Lower leg skin (tissue), 4 donors: ENCODE data around the gene MOK. TPM values are rescaled to one million over a fixed set of nuclear protein-coding genes. Genes with fewer than 3 reads are reported as not detected.

ENCODE experiments used
- DNase-seq, 2 donors: peaks; one replicate each; pipeline ENCODE4 v3.0.0-alpha.2; 2019; ENCODE audit warnings: low spot score in 2 of 2
- H3K4me3 ChIP-seq: fragments of 200-600 bp; sonication (generic); 2 replicates; pipeline ENCODE4 v1.5.1; 2017; ENCODE audit warnings: mild to moderate bottlenecking, low read depth; ENCODE audit not compliant: poor library complexity, severe bottlenecking
- POLR2A ChIP-seq, 2 donors: fragments of 450-650 bp; IDR thresholded peaks; one replicate each; pipeline ENCODE4 v1.6.1; 2016 to 2017; ENCODE audit warnings: antibody characterized with exemption in 2 of 2, mild to moderate bottlenecking in 1 of 2, moderate library complexity in 1 of 2
- WGBS, 2 donors: methylation state at CpG; one replicate each; pipeline ENCODE4 v1.1.5; 2018; 5-methylcytosine and 5-hydroxymethylcytosine counted together
- intact Hi-C: fragments of 100-400 bp; cut with DNase I; formaldehyde crosslinking; loops from one replicate; pipeline ENCODE4 v1.15.0; 2023; ENCODE audit warnings: low total_unique reads
- total RNA-seq, 4 donors: library from RNA; depleted of rRNA; stranded (reverse); fragments of >200 nt; gene quantifications; one replicate each; pipeline ENCODE4 v1.1.0, GENCODE V29; 2016
- TF ChIP-seq, protein P1 (sequence below), 3 donors: fragments of 450-650 bp; IDR thresholded peaks; one replicate each; pipeline ENCODE4 v1.5.1; 2016; ENCODE audit warnings: antibody characterized with exemption in 3 of 3, mild to moderate bottlenecking in 3 of 3, moderate library complexity in 2 of 3

MOK gene
- total RNA-seq, 4 donors from 2014 or later = 2.1 to 12.2 (median 7.8) TPM

GRCh38 chr14:102279282-102279681 is 25.7 kb downstream of the MOK start:
- WGBS, 2 donors = 91 to 96% methylated on average over 3 of the region's 3 CpGs
- TF ChIP-seq POLR2A (IDR thresholded peaks at IDR 0.05) = no peak
- TF ChIP-seq, protein P1, sequence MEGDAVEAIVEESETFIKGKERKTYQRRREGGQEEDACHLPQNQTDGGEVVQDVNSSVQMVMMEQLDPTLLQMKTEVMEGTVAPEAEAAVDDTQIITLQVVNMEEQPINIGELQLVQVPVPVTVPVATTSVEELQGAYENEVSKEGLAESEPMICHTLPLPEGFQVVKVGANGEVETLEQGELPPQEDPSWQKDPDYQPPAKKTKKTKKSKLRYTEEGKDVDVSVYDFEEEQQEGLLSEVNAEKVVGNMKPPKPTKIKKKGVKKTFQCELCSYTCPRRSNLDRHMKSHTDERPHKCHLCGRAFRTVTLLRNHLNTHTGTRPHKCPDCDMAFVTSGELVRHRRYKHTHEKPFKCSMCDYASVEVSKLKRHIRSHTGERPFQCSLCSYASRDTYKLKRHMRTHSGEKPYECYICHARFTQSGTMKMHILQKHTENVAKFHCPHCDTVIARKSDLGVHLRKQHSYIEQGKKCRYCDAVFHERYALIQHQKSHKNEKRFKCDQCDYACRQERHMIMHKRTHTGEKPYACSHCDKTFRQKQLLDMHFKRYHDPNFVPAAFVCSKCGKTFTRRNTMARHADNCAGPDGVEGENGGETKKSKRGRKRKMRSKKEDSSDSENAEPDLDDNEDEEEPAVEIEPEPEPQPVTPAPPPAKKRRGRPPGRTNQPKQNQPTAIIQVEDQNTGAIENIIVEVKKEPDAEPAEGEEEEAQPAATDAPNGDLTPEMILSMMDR (IDR thresholded peaks at IDR 0.05) = no peak
- intact Hi-C loops = no loop called here
- peak in 1 of 2 donors; percentile 18 for DNase-seq
- H3K4me3 ChIP-seq = no peak overlapping the region

GRCh38 chr14:102278631-102278935 is 26.4 kb downstream of the MOK start:
- 90 to 93% methylated on average over 6 of the region's 6 CpGs for WGBS, 2 donors
- H3K4me3 ChIP-seq = no peak overlapping the region
- TF ChIP-seq POLR2A (IDR thresholded peaks at IDR 0.05) = no peak
- TF ChIP-seq, protein P1 (IDR thresholded peaks at IDR 0.05) = no peak
- peak in 1 of 2 donors; percentile 57 for DNase-seq
- intact Hi-C loops = no loop called here

DNA sequence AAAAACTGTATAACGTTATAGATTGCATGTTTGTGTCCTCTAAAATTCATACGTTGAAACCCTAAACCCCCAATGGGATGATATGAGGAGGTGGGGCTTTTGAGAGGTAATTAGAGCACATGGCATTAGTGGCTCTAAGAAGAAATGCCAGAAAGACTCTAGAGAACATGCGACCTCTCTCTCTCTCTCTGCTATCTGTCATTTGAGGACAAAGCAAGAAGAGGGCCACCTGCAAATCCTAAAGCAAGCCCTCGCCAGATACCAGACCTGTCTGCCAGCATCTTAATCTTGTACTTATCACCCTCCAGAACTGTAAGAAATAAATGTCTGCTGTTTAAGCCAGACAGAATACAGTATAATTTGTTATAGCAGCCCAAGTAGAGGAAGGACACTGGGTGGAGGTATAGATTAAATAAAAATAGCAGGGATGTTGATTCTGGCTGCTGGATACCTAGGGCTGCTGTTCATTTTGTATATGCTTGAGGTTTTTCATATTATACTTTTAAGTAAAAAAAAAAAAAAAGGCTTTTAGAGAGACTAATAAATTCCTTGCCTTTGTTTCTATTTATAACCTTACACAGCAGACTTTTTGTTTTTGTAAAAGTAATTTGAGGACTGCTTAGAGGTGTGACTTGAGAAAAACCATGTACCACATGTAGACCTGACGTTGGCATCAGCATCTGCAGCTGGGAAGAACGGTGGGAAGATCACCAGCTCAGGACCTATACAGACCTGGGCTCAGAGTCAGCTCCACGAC is 26.9 kb downstream of the MOK start:
- H3K4me3 ChIP-seq = no peak overlapping the region
- DNase-seq = no peak
- TF ChIP-seq, protein P1 (IDR thresholded peaks at IDR 0.05) = no peak
- no peak for TF ChIP-seq POLR2A (IDR thresholded peaks at IDR 0.05)
- intact Hi-C loops = no loop called here
- 74 to 80% methylated on average over 7 of the region's 7 CpGs for WGBS, 2 donors

DNA sequence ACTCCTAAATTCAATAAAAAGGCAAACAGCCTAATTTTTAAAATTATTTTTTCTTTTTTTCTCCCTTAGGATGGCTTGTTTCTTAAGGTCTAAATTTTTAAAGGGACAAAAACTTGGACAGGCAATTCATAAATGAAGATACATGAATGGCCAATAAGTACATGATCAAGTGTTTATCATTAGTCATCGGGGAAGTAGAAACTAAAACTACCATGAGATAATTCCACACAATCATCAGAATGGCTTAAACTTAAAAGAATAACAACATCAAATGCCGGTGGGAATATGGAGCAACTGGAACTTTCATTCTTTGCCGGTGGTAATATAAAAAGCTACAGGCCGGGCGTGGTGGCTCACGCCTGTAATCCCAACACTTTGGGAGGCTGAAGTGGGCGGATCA is 29.1 kb downstream of the MOK start:
- no peak for TF ChIP-seq POLR2A (IDR thresholded peaks at IDR 0.05)
- TF ChIP-seq, protein P1 (IDR thresholded peaks at IDR 0.05) = no peak
- no peak overlapping the region for H3K4me3 ChIP-seq

GRCh38 chr14:102272392-102272791 is 32.6 kb downstream of the MOK start:
- no peak for DNase-seq
- intact Hi-C loops = no loop called here
- H3K4me3 ChIP-seq = no peak overlapping the region
- TF ChIP-seq POLR2A (IDR thresholded peaks at IDR 0.05) = no peak
- TF ChIP-seq, protein P1 (IDR thresholded peaks at IDR 0.05) = no peak
- WGBS, 2 donors = 90 to 97% methylated on average over 5 of the region's 5 CpGs

More for the DNA sequence above, 29.1 kb downstream of the MOK start:
- intact Hi-C loops = no loop called here
- DNase-seq = no peak
- 96 to 97% methylated on average over 7 of the region's 7 CpGs for WGBS, 2 donors

DNA sequence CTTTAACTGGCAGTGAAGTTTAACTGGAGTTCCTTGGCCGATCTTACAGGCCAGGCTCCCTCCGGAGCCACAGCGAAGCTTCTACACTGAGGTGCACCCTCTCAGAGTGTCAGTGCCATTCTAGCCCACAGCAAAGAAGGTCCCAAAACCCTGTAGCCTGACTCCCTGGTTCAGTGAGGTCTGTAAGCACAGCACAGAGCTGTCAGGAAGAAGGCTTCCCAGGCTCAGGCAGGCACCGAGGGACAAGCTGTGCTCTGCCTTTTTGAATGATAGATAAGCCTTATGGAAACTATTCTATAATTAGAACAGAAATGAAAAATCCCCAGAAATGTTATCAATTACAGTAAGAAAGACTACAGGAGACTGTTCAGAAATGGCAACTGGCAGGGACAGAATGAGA is 40.2 kb downstream of the MOK start:
- intact Hi-C loops = no loop called here
- 53 to 72% methylated on average over 4 of the region's 4 CpGs for WGBS, 2 donors
- TF ChIP-seq, protein P1 (IDR thresholded peaks at IDR 0.05) = no peak
- TF ChIP-seq POLR2A (IDR thresholded peaks at IDR 0.05) = no peak
- H3K4me3 ChIP-seq = no peak overlapping the region
- DNase-seq = peak in 1 of 2 donors; percentile 59
